Neural cell (in vitro differentiated cells): ENCODE data around the gene RRP7A. TPM values are rescaled to one million over a fixed set of nuclear protein-coding genes. Genes with fewer than 3 reads are reported as not detected.

Source experiments
- H2AFZ ChIP-seq: fragments of 200-600, 300-800 bp; sonication (generic), shearing (Covaris generic); 2 replicates; pipeline ENCODE4 v1.6.0; 2014; ENCODE audit warnings: low read depth, mild to moderate bottlenecking, antibody characterized with exemption, low read length, moderate library complexity
- H3F3A ChIP-seq: fragments of 200-600 bp; shearing (Covaris generic); 2 replicates; pipeline ENCODE4 v1.6.1; 2016; ENCODE audit warnings: mild to moderate bottlenecking, moderate library complexity, mixed read lengths, antibody characterized with exemption, low read length; ENCODE audit not compliant: insufficient read depth, poor library complexity, severe bottlenecking
- H3K27ac ChIP-seq: fragments of 200-600, 300-800 bp; sonication (generic), shearing (Covaris generic); 2 replicates; pipeline ENCODE4 v1.5.1; 2014; ENCODE audit warnings: mild to moderate bottlenecking, low read length, moderate library complexity
- H3K27me3 ChIP-seq: fragments of 300-800, 200-600 bp; sonication (generic), shearing (Covaris generic); 2 replicates; pipeline ENCODE4 v1.6.0; 2014; ENCODE audit warnings: mild to moderate bottlenecking, low read depth, low read length, moderate library complexity; ENCODE audit not compliant: insufficient read depth
- H3K36me3 ChIP-seq: fragments of 300-800, 200-600 bp; sonication (generic), shearing (Covaris generic); 2 replicates; pipeline ENCODE4 v1.5.1; 2014; ENCODE audit warnings: mild to moderate bottlenecking, antibody characterized with exemption, low read length, moderate library complexity; ENCODE audit not compliant: insufficient read depth
- H3K4me2 ChIP-seq: fragments of 300-800, 200-600 bp; sonication (generic), shearing (Covaris generic); 2 replicates; pipeline ENCODE4 v1.6.0; 2014; ENCODE audit warnings: mild to moderate bottlenecking, low read length
- H3K4me3 ChIP-seq: fragments of 300-800, 200-600 bp; sonication (generic), shearing (Covaris generic); 2 replicates; pipeline ENCODE4 v1.5.1; 2014; ENCODE audit warnings: mild to moderate bottlenecking, low read length, moderate library complexity
- H3K79me2 ChIP-seq: fragments of 200-600 bp; shearing (Covaris generic); replicated peaks from 2 replicates; pipeline ENCODE4 v1.6.0; 2014; ENCODE audit warnings: mild to moderate bottlenecking, low read length, moderate library complexity; ENCODE audit not compliant: insufficient read depth
- H3K9ac ChIP-seq: fragments of 300-800, 200-600 bp; sonication (generic), shearing (Covaris generic); 2 replicates; pipeline ENCODE4 v1.6.1; 2016; ENCODE audit warnings: mild to moderate bottlenecking, low read length, mixed read lengths
- H3K9me2 ChIP-seq: fragments of 200-600 bp; shearing (Covaris generic); 2 replicates; pipeline ENCODE4 v1.6.1; 2016; ENCODE audit warnings: mild to moderate bottlenecking, low read length, mixed read lengths; ENCODE audit not compliant: insufficient read depth
- H3K9me3 ChIP-seq: fragments of 200-600, 300-800 bp; sonication (generic), shearing (Covaris generic); 2 replicates; pipeline ENCODE4 v1.6.1; 2016; ENCODE audit warnings: mild to moderate bottlenecking, mixed run types, low read length, moderate library complexity, mixed read lengths
- H4K20me1 ChIP-seq: fragments of 200-600 bp; shearing (Covaris generic); 2 replicates; pipeline ENCODE4 v1.6.1; 2016; ENCODE audit warnings: mild to moderate bottlenecking, mixed run types; ENCODE audit not compliant: insufficient read depth
- EP300 ChIP-seq: fragments of 450-650 bp; conservative IDR thresholded peaks from 2 replicates; pipeline ENCODE4 v1.6.1; 2014; ENCODE audit warnings: antibody characterized with exemption, mild to moderate bottlenecking, moderate library complexity; ENCODE audit not compliant: poor library complexity, severe bottlenecking
- EZH2 ChIP-seq: fragments of 200-600, 300-800 bp; shearing (Covaris generic), sonication (generic); IDR thresholded peaks from 2 replicates; pipeline ENCODE4 v1.6.1; 2014; ENCODE audit warnings: antibody characterized with exemption, low read length, borderline replicate concordance, mild to moderate bottlenecking; ENCODE audit not compliant: insufficient read depth, poor library complexity, severe bottlenecking
- MXI1 ChIP-seq: fragments of 450-650 bp; conservative IDR thresholded peaks from 2 replicates; pipeline ENCODE4 v1.6.1; 2014; ENCODE audit warnings: antibody characterized with exemption, mild to moderate bottlenecking; ENCODE audit not compliant: poor library complexity, severe bottlenecking
- POLR2AphosphoS5 ChIP-seq: IDR thresholded peaks from 2 replicates; pipeline ENCODE4 v1.6.1; 2012
- RAD21 ChIP-seq: fragments of 450-650 bp; conservative IDR thresholded peaks from 2 replicates; pipeline ENCODE4 v1.6.1; 2014; ENCODE audit warnings: antibody characterized with exemption, mild to moderate bottlenecking, moderate library complexity
- SMC3 ChIP-seq: fragments of 450-650 bp; conservative IDR thresholded peaks from 2 replicates; pipeline ENCODE4 v1.6.1; 2014; ENCODE audit warnings: antibody characterized with exemption, mild to moderate bottlenecking, moderate library complexity; ENCODE audit not compliant: poor library complexity
- TAF1 ChIP-seq: IDR thresholded peaks from 2 replicates; pipeline ENCODE4 v1.6.1; 2012; ENCODE audit warnings: low read depth
- polyA plus RNA-seq: library from polyadenylated mRNA; depleted of rRNA; stranded (reverse); fragments of >200 nt; gene quantifications from 2 replicates; pipeline ENCODE4 v1.2.3, GENCODE V29; 2014
- TF ChIP-seq, protein P1 (sequence below): IDR thresholded peaks from 2 replicates; pipeline ENCODE4 v1.6.1; 2012; ENCODE audit warnings: borderline replicate concordance
- TF ChIP-seq, protein P2 (sequence below): fragments of 450-650 bp; IDR thresholded peaks from 2 replicates; pipeline ENCODE4 v1.5.1; 2014; ENCODE audit warnings: antibody characterized with exemption, mild to moderate bottlenecking, moderate library complexity; ENCODE audit not compliant: poor library complexity, severe bottlenecking

The RRP7A gene
- polyA plus RNA-seq, 1 donor from 2014 or later = 27.8 TPM

DNA sequence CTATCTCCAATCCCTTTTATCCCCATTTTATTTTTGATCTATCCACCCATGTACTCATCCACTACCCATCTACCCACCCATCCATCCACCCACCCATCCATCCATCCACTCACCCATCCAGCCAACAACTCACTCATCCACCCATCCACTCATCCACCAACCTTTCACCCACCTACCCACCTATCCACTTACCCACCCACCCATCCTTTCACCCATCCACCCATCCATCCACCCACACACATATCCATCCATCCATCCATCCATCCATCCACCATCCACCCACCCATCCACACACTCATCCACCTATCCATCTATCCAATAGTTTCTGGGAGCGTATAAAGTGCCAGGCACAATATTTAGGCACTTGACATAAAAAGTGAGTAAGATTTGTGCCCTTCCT is 48.2 kb downstream of the RRP7A start:
- no peak overlapping the region for H3K4me2 ChIP-seq
- no peak overlapping the region for H2AFZ ChIP-seq
- no peaks in the 10 kb centered on the region for H3K79me2 ChIP-seq
- no peaks in the 10 kb centered on the region for H3K27me3 ChIP-seq
- H3K9ac ChIP-seq = no peak overlapping the region
- TF ChIP-seq POLR2AphosphoS5 = no peak
- no peak for TF ChIP-seq SMC3
- TF ChIP-seq, protein P1, sequence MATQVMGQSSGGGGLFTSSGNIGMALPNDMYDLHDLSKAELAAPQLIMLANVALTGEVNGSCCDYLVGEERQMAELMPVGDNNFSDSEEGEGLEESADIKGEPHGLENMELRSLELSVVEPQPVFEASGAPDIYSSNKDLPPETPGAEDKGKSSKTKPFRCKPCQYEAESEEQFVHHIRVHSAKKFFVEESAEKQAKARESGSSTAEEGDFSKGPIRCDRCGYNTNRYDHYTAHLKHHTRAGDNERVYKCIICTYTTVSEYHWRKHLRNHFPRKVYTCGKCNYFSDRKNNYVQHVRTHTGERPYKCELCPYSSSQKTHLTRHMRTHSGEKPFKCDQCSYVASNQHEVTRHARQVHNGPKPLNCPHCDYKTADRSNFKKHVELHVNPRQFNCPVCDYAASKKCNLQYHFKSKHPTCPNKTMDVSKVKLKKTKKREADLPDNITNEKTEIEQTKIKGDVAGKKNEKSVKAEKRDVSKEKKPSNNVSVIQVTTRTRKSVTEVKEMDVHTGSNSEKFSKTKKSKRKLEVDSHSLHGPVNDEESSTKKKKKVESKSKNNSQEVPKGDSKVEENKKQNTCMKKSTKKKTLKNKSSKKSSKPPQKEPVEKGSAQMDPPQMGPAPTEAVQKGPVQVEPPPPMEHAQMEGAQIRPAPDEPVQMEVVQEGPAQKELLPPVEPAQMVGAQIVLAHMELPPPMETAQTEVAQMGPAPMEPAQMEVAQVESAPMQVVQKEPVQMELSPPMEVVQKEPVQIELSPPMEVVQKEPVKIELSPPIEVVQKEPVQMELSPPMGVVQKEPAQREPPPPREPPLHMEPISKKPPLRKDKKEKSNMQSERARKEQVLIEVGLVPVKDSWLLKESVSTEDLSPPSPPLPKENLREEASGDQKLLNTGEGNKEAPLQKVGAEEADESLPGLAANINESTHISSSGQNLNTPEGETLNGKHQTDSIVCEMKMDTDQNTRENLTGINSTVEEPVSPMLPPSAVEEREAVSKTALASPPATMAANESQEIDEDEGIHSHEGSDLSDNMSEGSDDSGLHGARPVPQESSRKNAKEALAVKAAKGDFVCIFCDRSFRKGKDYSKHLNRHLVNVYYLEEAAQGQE = no peak
- no peak for TF ChIP-seq RAD21
- no peak for TF ChIP-seq EP300
- no peak for TF ChIP-seq EZH2
- no peak for TF ChIP-seq TAF1
- TF ChIP-seq MXI1 = no peak
- TF ChIP-seq, protein P2, sequence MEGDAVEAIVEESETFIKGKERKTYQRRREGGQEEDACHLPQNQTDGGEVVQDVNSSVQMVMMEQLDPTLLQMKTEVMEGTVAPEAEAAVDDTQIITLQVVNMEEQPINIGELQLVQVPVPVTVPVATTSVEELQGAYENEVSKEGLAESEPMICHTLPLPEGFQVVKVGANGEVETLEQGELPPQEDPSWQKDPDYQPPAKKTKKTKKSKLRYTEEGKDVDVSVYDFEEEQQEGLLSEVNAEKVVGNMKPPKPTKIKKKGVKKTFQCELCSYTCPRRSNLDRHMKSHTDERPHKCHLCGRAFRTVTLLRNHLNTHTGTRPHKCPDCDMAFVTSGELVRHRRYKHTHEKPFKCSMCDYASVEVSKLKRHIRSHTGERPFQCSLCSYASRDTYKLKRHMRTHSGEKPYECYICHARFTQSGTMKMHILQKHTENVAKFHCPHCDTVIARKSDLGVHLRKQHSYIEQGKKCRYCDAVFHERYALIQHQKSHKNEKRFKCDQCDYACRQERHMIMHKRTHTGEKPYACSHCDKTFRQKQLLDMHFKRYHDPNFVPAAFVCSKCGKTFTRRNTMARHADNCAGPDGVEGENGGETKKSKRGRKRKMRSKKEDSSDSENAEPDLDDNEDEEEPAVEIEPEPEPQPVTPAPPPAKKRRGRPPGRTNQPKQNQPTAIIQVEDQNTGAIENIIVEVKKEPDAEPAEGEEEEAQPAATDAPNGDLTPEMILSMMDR = no peak
- no peaks in the 10 kb centered on the region for H3F3A ChIP-seq
- no peak overlapping the region for H3K27ac ChIP-seq
- no peaks in the 10 kb centered on the region for H4K20me1 ChIP-seq
- H3K9me3 ChIP-seq = no peaks in the 10 kb centered on the region
- no peaks in the 10 kb centered on the region for H3K9me2 ChIP-seq
- no peaks in the 10 kb centered on the region for H3K36me3 ChIP-seq
- no peak overlapping the region for H3K4me3 ChIP-seq

DNA sequence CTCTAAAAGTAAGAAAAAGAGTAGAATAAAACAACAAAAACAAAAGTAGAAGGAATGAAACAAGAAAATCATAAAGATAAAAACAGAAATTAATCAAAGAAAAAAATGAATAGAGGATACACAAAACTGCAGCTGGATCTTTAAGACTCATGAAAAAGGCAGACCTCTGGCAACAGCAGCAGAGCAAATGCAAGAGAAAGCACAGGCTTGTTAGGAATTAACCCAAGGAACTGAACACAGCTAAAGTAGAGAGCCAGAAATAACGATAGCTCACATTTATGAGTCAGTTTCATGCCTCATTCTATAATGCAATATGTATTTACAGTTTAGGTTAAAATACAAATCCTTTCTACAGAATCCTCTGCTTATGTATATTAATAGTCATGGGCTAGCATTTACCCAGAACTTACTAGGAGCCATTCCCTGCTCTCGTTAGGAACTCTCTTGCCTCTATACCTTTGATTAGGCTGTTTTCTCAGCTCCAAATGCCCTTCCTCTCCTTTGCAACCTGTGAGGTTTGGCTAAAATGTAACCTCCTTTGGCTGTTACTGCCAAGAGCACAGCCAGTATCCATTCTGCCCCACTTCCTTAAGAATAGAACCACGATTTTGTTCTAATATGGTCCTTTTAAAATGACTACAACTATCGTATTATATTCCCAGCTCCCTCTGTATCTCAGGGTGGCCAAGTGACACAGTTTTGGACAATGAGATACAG is 49.1 kb downstream of the RRP7A start:
- Histone ChIP-seq H3K36me3 (no peaks in the 10 kb centered on the region), H2AFZ (no peak overlapping the region), H3K9ac (no peak overlapping the region), H3F3A (no peaks in the 10 kb centered on the region), H3K9me2 (no peaks in the 10 kb centered on the region), H3K4me2 (no peak overlapping the region), H3K9me3 (no peaks in the 10 kb centered on the region), H3K79me2 (no peaks in the 10 kb centered on the region), H3K4me3 (no peak overlapping the region), H4K20me1 (no peaks in the 10 kb centered on the region), H3K27ac (no peak overlapping the region), H3K27me3 (no peaks in the 10 kb centered on the region)
- no peak for TF ChIP-seq MXI1
- TF ChIP-seq, protein P1 = no peak
- no peak for TF ChIP-seq EP300
- TF ChIP-seq TAF1 = no peak
- TF ChIP-seq SMC3 = no peak
